H1 (cell line): ENCODE results near the gene AQP12A. TPM values are rescaled to one million over a fixed set of nuclear protein-coding genes. Genes with fewer than 3 reads are reported as not detected.

Source experiments
- CTCF ChIA-PET: fragments of 300-600 bp; sonication (Branson Sonifier 250); formaldehyde crosslinking; loops from one replicate; lab custom pipeline; 2021; ENCODE audit not compliant: partially characterized antibody; lab: Charles Lee
- POLR2A ChIA-PET: fragments of 300-600 bp; sonication (Branson Sonifier 250); formaldehyde crosslinking; loops from one replicate; lab custom pipeline; 2021; ENCODE audit warnings: inconsistent platforms; ENCODE audit not compliant: partially characterized antibody; lab: Charles Lee
- DNase-seq, 2 experiments: peaks; one replicate each; pipeline versions ENCODE4 v3.0.0 to v3.0.0-alpha.2; 2010 to 2022; ENCODE audit warnings: low spot score in 2 of 2, low read depth in 1 of 2, mixed read lengths in 1 of 2
- FAIRE-seq: peaks from 2 replicates; lab custom pipeline; 2011; peaks lifted over from hg19 to GRCh38; lab: Jason Lieb, UNC
- H2AFZ ChIP-seq: 2 replicates; pipeline ENCODE4 v1.8.1; 2012; ENCODE audit warnings: low read length, inconsistent platforms
- H2AK5ac ChIP-seq: 2 replicates; pipeline ENCODE4 v1.6.1; 2013; ENCODE audit warnings: low read depth, low read length
- H2BK120ac ChIP-seq: replicated peaks from 2 replicates; pipeline ENCODE3; 2013; ENCODE audit warnings: low read depth, low read length, inconsistent platforms
- H2BK12ac ChIP-seq: 2 replicates; pipeline ENCODE4 v1.6.1; 2013; ENCODE audit warnings: low read depth, low read length
- H2BK15ac ChIP-seq: 2 replicates; pipeline ENCODE4 v1.6.1; 2013; ENCODE audit warnings: low read length
- H2BK20ac ChIP-seq: 2 replicates; pipeline ENCODE4 v1.6.1; 2013; ENCODE audit warnings: low read length
- H2BK5ac ChIP-seq: 2 replicates; pipeline ENCODE4 v1.6.1; 2013; ENCODE audit warnings: low read depth, low read length
- H3K14ac ChIP-seq: 2 replicates; pipeline ENCODE4 v1.6.1; 2013; ENCODE audit warnings: inconsistent platforms; ENCODE audit not compliant: insufficient read length
- H3K18ac ChIP-seq: 2 replicates; pipeline ENCODE4 v1.6.1; 2013; ENCODE audit warnings: low read length; ENCODE audit errors: extremely low read depth
- H3K23ac ChIP-seq: 2 replicates; pipeline ENCODE4 v1.6.1; 2013; ENCODE audit warnings: inconsistent platforms; ENCODE audit not compliant: insufficient read length
- H3K23me2 ChIP-seq: 2 replicates; pipeline ENCODE4 v1.6.1; 2013; ENCODE audit warnings: low read depth, low read length
- H3K27ac ChIP-seq: 2 replicates; pipeline ENCODE4 v1.6.1; 2011; ENCODE audit warnings: low read depth, low read length, inconsistent platforms
- H3K27me3 ChIP-seq, 4 experiments: replicated peaks in 1 of 4; 1 replicate in 1 of 4; 2 replicates in 3 of 4; pipeline versions ENCODE4 v1.6.1 to v1.8.1; 2011 to 2013; ENCODE audit warnings: low read length in 3 of 4, mild to moderate bottlenecking in 3 of 4, inconsistent platforms in 2 of 4, mixed read lengths in 2 of 4, moderate library complexity in 1 of 4; ENCODE audit not compliant: control insufficient read depth in 3 of 4, insufficient read depth in 3 of 4; ENCODE audit errors: extremely low read depth in 1 of 4
- H3K36me3 ChIP-seq, 4 experiments: 2 replicates each; pipeline versions ENCODE4 v1.6.1 to v1.8.1; 2011 to 2013; ENCODE audit warnings: mild to moderate bottlenecking in 4 of 4, low read length in 3 of 4, moderate library complexity in 2 of 4, control low read depth in 1 of 4, inconsistent platforms in 1 of 4; ENCODE audit not compliant: insufficient read depth in 4 of 4, control insufficient read depth in 2 of 4
- H3K4ac ChIP-seq: replicated peaks from 2 replicates; pipeline ENCODE3; 2013; ENCODE audit warnings: low read length, low read depth, mixed read lengths, inconsistent platforms; ENCODE audit not compliant: insufficient read length
- H3K4me1 ChIP-seq, 4 experiments: replicated peaks in 1 of 4; 1 replicate in 1 of 4; 2 replicates in 3 of 4; pipeline versions ENCODE4 v1.6.1 to v1.8.1; 2011 to 2013; ENCODE audit warnings: low read length in 3 of 4, inconsistent platforms in 2 of 4, mixed read lengths in 1 of 4; ENCODE audit not compliant: insufficient read depth in 4 of 4, control insufficient read depth in 3 of 4
- H3K4me2 ChIP-seq, 2 experiments: 2 replicates each; pipeline versions ENCODE4 v1.6.1 to v1.8.1; 2011 to 2013; ENCODE audit warnings: low read depth in 2 of 2, low read length in 2 of 2, control low read depth in 1 of 2, inconsistent platforms in 1 of 2, mild to moderate bottlenecking in 1 of 2; ENCODE audit not compliant: insufficient read depth in 1 of 2
- H3K4me3 ChIP-seq, 4 experiments: fragments of 200-600, 300-600 bp in 1 of 4; sonication (generic), shearing (Covaris generic), sonication (Bioruptor Twin) in 1 of 4; 2 replicates each; pipeline versions ENCODE4 v1.5.1 to v1.8.1; 2011 to 2016; ENCODE audit warnings: low read length in 4 of 4, low read depth in 3 of 4, control low read depth in 2 of 4, inconsistent platforms in 2 of 4, mild to moderate bottlenecking in 2 of 4, mixed read lengths in 1 of 4, moderate library complexity in 1 of 4; ENCODE audit not compliant: insufficient read depth in 2 of 4; ENCODE audit errors: extremely low read depth in 1 of 4
- H3K56ac ChIP-seq: replicated peaks from 2 replicates; pipeline ENCODE3; 2013; ENCODE audit warnings: low read depth, mild to moderate bottlenecking, mixed read lengths, low read length, inconsistent platforms; ENCODE audit not compliant: insufficient read length
- H3K79me1 ChIP-seq: 2 replicates; pipeline ENCODE4 v1.6.1; 2013; ENCODE audit warnings: low read depth, low read length, control low read depth
- H3K79me2 ChIP-seq, 2 experiments: 2 replicates each; pipeline versions ENCODE4 v1.6.1 to v1.8.1; 2012 to 2013; ENCODE audit warnings: low read length in 2 of 2, mild to moderate bottlenecking in 2 of 2, inconsistent platforms in 1 of 2; ENCODE audit not compliant: insufficient read depth in 2 of 2, control insufficient read depth in 1 of 2
- H3K9ac ChIP-seq, 4 experiments: replicated peaks in 1 of 4; 1 replicate in 1 of 4; 2 replicates in 3 of 4; pipeline versions ENCODE4 v1.6.1 to v1.8.1; 2011 to 2013; ENCODE audit warnings: low read depth in 3 of 4, low read length in 3 of 4, control low read depth in 2 of 4, mild to moderate bottlenecking in 2 of 4, moderate library complexity in 2 of 4, inconsistent platforms in 1 of 4; ENCODE audit errors: extremely low read depth in 1 of 4
- H3K9me3 ChIP-seq, 2 experiments: 2 replicates each; pipeline versions ENCODE4 v1.6.1 to v1.8.1; 2012 to 2013; ENCODE audit warnings: mild to moderate bottlenecking in 2 of 2, moderate library complexity in 2 of 2, control low read depth in 1 of 2, inconsistent platforms in 1 of 2, low read depth in 1 of 2, low read length in 1 of 2, mixed read lengths in 1 of 2; ENCODE audit not compliant: insufficient read depth in 2 of 2
- H4K20me1 ChIP-seq, 2 experiments: replicated peaks in 1 of 2; 2 replicates each; pipeline versions ENCODE3 to v1.8.1; 2011 to 2013; ENCODE audit warnings: inconsistent platforms in 2 of 2, low read length in 2 of 2, mild to moderate bottlenecking in 1 of 2; ENCODE audit not compliant: insufficient read depth in 2 of 2, control insufficient read depth in 1 of 2
- H4K5ac ChIP-seq: 2 replicates; pipeline ENCODE4 v1.6.1; 2013; ENCODE audit warnings: low read length, low read depth, mixed read lengths, inconsistent platforms; ENCODE audit not compliant: insufficient read length
- H4K8ac ChIP-seq: 2 replicates; pipeline ENCODE4 v1.8.0; 2013; ENCODE audit warnings: mild to moderate bottlenecking, moderate library complexity, low read length, inconsistent platforms; ENCODE audit not compliant: insufficient read depth; ENCODE audit errors: extremely low read depth
- H4K91ac ChIP-seq: replicated peaks from 2 replicates; pipeline ENCODE3; 2013; ENCODE audit warnings: low read length, mixed read lengths, inconsistent platforms; ENCODE audit not compliant: insufficient read length
- BRCA1 ChIP-seq: IDR thresholded peaks from 2 replicates; pipeline ENCODE4 v1.6.1; 2012; ENCODE audit warnings: low read depth, low read length, improper control_type of control experiment
- CHD1 ChIP-seq: IDR thresholded peaks from 2 replicates; pipeline ENCODE4 v1.6.1; 2012; ENCODE audit warnings: low read depth, low read length, improper control_type of control experiment
- HDAC2 ChIP-seq, 2 experiments: fragments of 300-600 bp in 1 of 2; sonication (generic) in 1 of 2; IDR thresholded peaks; 2 replicates each; pipeline ENCODE4 v1.6.1; 2011 to 2012; ENCODE audit warnings: low read depth in 2 of 2, low read length in 2 of 2, mild to moderate bottlenecking in 2 of 2, moderate library complexity in 2 of 2, borderline replicate concordance in 1 of 2, inconsistent platforms in 1 of 2
- HDAC6 ChIP-seq: IDR thresholded peaks from one replicate; pipeline ENCODE4 v1.7.1; 2012; ENCODE audit warnings: low read depth, mild to moderate bottlenecking, inconsistent platforms, low read length, moderate library complexity
- KDM5A ChIP-seq: fragments of 200-600 bp; IDR thresholded peaks from 2 replicates; pipeline ENCODE4 v1.7.1; 2012; ENCODE audit warnings: mild to moderate bottlenecking, low read length, inconsistent platforms, mixed read lengths
- POU5F1 ChIP-seq: IDR thresholded peaks from 2 replicates; pipeline ENCODE4 v1.6.1; 2011; ENCODE audit warnings: low read depth, mild to moderate bottlenecking, low read length, moderate library complexity
- RAD21 ChIP-seq, 2 experiments: IDR thresholded peaks in 1 of 2; conservative IDR thresholded peaks in 1 of 2; 2 replicates each; pipeline ENCODE4 v1.6.1; 2011; ENCODE audit warnings: low read depth in 2 of 2, low read length in 2 of 2, improper control_type of control experiment in 1 of 2, inconsistent platforms in 1 of 2, mild to moderate bottlenecking in 1 of 2, moderate library complexity in 1 of 2
- RNF2 ChIP-seq: fragments of 200-900, 300-1000 bp; sonication (generic); IDR thresholded peaks from 2 replicates; pipeline ENCODE4 v1.7.1; 2016; ENCODE audit warnings: borderline replicate concordance, low read depth, mild to moderate bottlenecking, antibody characterized with exemption, low read length; ENCODE audit not compliant: poor library complexity, severe bottlenecking; ENCODE audit errors: missing control alignments
- SIN3A ChIP-seq, 2 experiments: IDR thresholded peaks in 1 of 2; conservative IDR thresholded peaks in 1 of 2; 2 replicates each; pipeline ENCODE4 v1.6.1; 2011 to 2012; ENCODE audit warnings: low read length in 2 of 2, improper control_type of control experiment in 1 of 2, low read depth in 1 of 2, mild to moderate bottlenecking in 1 of 2
- SP2 ChIP-seq: IDR thresholded peaks from 2 replicates; pipeline ENCODE4 v1.6.1; 2012; ENCODE audit warnings: mild to moderate bottlenecking, low read length, inconsistent platforms
- SRF ChIP-seq: IDR thresholded peaks from 2 replicates; pipeline ENCODE4 v1.6.1; 2011; ENCODE audit warnings: mild to moderate bottlenecking, low read depth, low read length, moderate library complexity
- YY1 ChIP-seq: IDR thresholded peaks from 2 replicates; pipeline ENCODE4 v1.6.1; 2011; ENCODE audit warnings: low read depth, mild to moderate bottlenecking, low read length
- WGBS, 2 experiments: shearing (Covaris generic) in 1 of 2; methylation state at CpG; one replicate each; pipeline versions ENCODE4 v1.1.6 to v1.1.7; 2013 to 2015; ENCODE audit warnings: low lambda C conversion rate in 2 of 2, mixed read lengths in 2 of 2, inconsistent platforms in 1 of 2, low coverage in 1 of 2, missing lambda C conversion rate in 1 of 2; ENCODE audit not compliant: insufficient replicate concordance in 2 of 2, insufficient coverage in 1 of 2, insufficient read length in 1 of 2; ENCODE audit errors: extremely low coverage in 1 of 2, missing lambda C conversion rate in 1 of 2; 5-methylcytosine and 5-hydroxymethylcytosine counted together
- polyA plus RNA-seq, 7 experiments: library from polyadenylated mRNA; depleted of rRNA in 3 of 7; stranded (reverse) in 5 of 7; unstranded in 2 of 7; fragments of >200 nt in 5 of 7; fragments of 200-250 nt in 2 of 7; gene quantifications; 1 replicate in 5 of 7; 2 replicates in 1 of 7; 4 replicates in 1 of 7; pipeline versions ENCODE4 v1.2.1 to v1.2.3, GENCODE V29; 2011 to 2013; ENCODE audit warnings: missing spikeins in 2 of 7, mixed read lengths in 2 of 7
- total RNA-seq: library from RNA; stranded (reverse); fragmentation: NEBNext Ultra II Directional; extraction: Animal tissue kit (Norgen Biotek cat#: 25700); gene quantifications from 2 replicates; pipeline ENCODE4 v1.2.1, GENCODE V29; 2021

The AQP12A gene
- total and polyA plus RNA-seq, 2 of the 8 experiments (the other 6 are each of a cell fraction or from before 2014, with no cell fraction given), result not detected

DNA sequence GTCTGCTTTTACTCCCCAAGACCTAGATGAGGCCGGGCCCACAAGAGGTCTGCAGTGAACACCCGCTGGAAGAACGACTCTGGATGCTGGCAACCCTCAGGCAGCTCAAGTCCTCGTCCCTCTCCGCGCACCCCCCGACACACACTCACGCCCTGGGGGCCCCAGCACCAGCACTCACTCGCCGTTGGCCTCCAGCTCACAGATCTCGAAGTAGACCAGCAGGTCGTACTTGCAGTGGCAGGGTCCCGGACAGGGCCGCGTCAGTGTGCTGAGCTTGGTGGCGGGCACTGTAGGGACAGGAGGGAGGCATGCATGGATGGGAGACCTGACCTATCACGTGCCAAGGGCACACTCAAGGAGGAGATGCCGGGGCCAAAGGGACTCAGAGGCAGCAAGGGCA, 49.4 kb downstream of the AQP12A start:
- H2BK120ac ChIP-seq, result no peak overlapping the region
- 91% methylated on average over 16 of the region's 18 CpGs; no CpG with 5 or more reads in 1 of the 2 experiments for WGBS, 2 experiments
- TF ChIP-seq HDAC6 (no peak), RAD21 (IDR thresholded peaks at IDR 0.05 in 1 of 2, conservative IDR thresholded peaks at IDR 0.05 in 1 of 2; ENCODE audit: low read depth in 2 of 2, low read length in 2 of 2) (no peak), SRF (no peak), SIN3A (conservative IDR thresholded peaks at IDR 0.05 in 1 of 2, IDR thresholded peaks at IDR 0.05 in 1 of 2; ENCODE audit: low read depth in 1 of 2, low read length in 2 of 2) (no peak), BRCA1 (no peak), KDM5A (no peak), HDAC2 (IDR thresholded peaks at IDR 0.05; ENCODE audit: borderline replicate concordance in 1 of 2, low read depth in 2 of 2, low read length in 2 of 2) (no peak), YY1 (no peak), RNF2 (no peak), POU5F1 (no peak), CHD1 (no peak), SP2 (no peak)
- H2AK5ac ChIP-seq, result no peak overlapping the region
- no peaks in the 10 kb centered on the region for H3K79me2 ChIP-seq
- no peak overlapping the region for H3K4me2 ChIP-seq
- no peak overlapping the region for H3K14ac ChIP-seq
- peak overlapping the region; percentile 59; the same call in 1 of the 2 replicates for H4K8ac ChIP-seq
- H3K36me3 ChIP-seq, result peaks cover 39 to 97% (median 75%) of the 10 kb centered on the region in 4 experiments
- H2BK15ac ChIP-seq, result no peak overlapping the region
- no peak overlapping the region for H3K4me3 ChIP-seq
- no peaks in the 10 kb centered on the region for H3K27me3 ChIP-seq
- no peak overlapping the region for H2AFZ ChIP-seq
- DNase-seq (no peak), FAIRE-seq (no peak)
- no peak overlapping the region for H2BK20ac ChIP-seq
- no peaks in the 10 kb centered on the region for H3K23me2 ChIP-seq
- POLR2A ChIA-PET, result interaction anchor here (1.0 to 1.8 kb wide), 3 partner anchors 13 to 38 kb away, joined by 3 to 8 read pairs (median 8); no protein-coding TSS in a partner anchor
- no peak overlapping the region for H4K5ac ChIP-seq
- CTCF ChIA-PET, result interaction anchor here (0.8 to 2.3 kb wide), 4 partner anchors 15 to 39 kb away, joined by 3 to 6 read pairs (median 3); no protein-coding TSS in a partner anchor
- H3K18ac ChIP-seq, result no peak overlapping the region
- no peaks in the 10 kb centered on the region for H3K4me1 ChIP-seq
- no peak overlapping the region for H3K27ac ChIP-seq
- H3K4ac ChIP-seq, result no peak overlapping the region
- no peak overlapping the region for H3K56ac ChIP-seq
- no peak overlapping the region for H2BK5ac ChIP-seq
- no peak overlapping the region for H3K23ac ChIP-seq
- H4K20me1 ChIP-seq, result peaks cover 17 to 21% of the 10 kb centered on the region in 2 experiments
- H3K9ac ChIP-seq, result no peak overlapping the region
- H3K9me3 ChIP-seq, result no peaks in the 10 kb centered on the region
- H3K79me1 ChIP-seq, result no peaks in the 10 kb centered on the region; the same call in none of the 2 replicates
- no peak overlapping the region for H4K91ac ChIP-seq
- H2BK12ac ChIP-seq, result no peak overlapping the region
